ENCODE measurements around the gene CHKA. TPM values are rescaled to one million over a fixed set of nuclear protein-coding genes. Genes with fewer than 3 reads are reported as not detected.

Gene CHKA
- total and polyA plus RNA-seq, 4 donors = 17.6 to 73.4 (median 49.0) TPM

GRCh38 chr11:68043029-68043348 lies 78.2 kb downstream of the CHKA start:
- no peak for ATAC-seq (ENCODE audit: insufficient read depth, low FRiP score)
- Histone ChIP-seq H3K36me3 (ENCODE audit: control insufficient read depth in 4 of 4, insufficient read depth in 4 of 4, low read length in 4 of 4) (peaks cover 0 to 46% (median 2%) of the 10 kb centered on the region in 4 donors), H3K27me3 (ENCODE audit: control insufficient read depth in 3 of 3, insufficient read depth in 3 of 3, low read length in 2 of 3) (no peaks in the 10 kb centered on the region), H3K4me3 (no peak overlapping the region), H3K9ac (ENCODE audit: insufficient read depth in 1 of 2, low read length in 2 of 2) (no peak overlapping the region), H3K9me3 (ENCODE audit: control insufficient read depth in 4 of 4, insufficient read depth in 3 of 4, low read length in 3 of 4) (no peaks in the 10 kb centered on the region), H3K4me1 (ENCODE audit: control insufficient read depth in 5 of 5, insufficient read depth in 5 of 5, low read length in 5 of 5) (peaks cover 0 to 33% (median 11%) of the 10 kb centered on the region in 5 donors), H3K27ac (ENCODE audit: low read depth in 1 of 2, low read length in 1 of 2) (no peak overlapping the region)
- WGBS, 2 donors = 83 to 87% methylated on average over 8 of the region's 8 CpGs
- TF ChIP-seq CTCF (IDR thresholded peaks at IDR 0.05; ENCODE audit: control extremely low read depth, extremely low read depth) = no peak
- DNase-seq = no peak

GRCh38 chr11:68042219-68043028 lies 78.8 kb downstream of the CHKA start:
- Histone ChIP-seq H3K4me3 (no peak overlapping the region), H3K36me3 (ENCODE audit: control insufficient read depth in 4 of 4, insufficient read depth in 4 of 4, low read length in 4 of 4) (peaks cover 0 to 40% (median 2%) of the 10 kb centered on the region in 4 donors), H3K27ac (ENCODE audit: low read depth in 1 of 2, low read length in 1 of 2) (no peak overlapping the region), H3K4me1 (ENCODE audit: control insufficient read depth in 5 of 5, insufficient read depth in 5 of 5, low read length in 5 of 5) (peaks cover 0 to 30% (median 15%) of the 10 kb centered on the region in 5 donors), H3K9me3 (ENCODE audit: control insufficient read depth in 4 of 4, insufficient read depth in 3 of 4, low read length in 3 of 4) (no peaks in the 10 kb centered on the region), H3K9ac (ENCODE audit: insufficient read depth in 1 of 2, low read length in 2 of 2) (no peak overlapping the region), H3K27me3 (ENCODE audit: control insufficient read depth in 3 of 3, insufficient read depth in 3 of 3, low read length in 2 of 3) (no peaks in the 10 kb centered on the region)
- no peak for TF ChIP-seq CTCF (IDR thresholded peaks at IDR 0.05; ENCODE audit: control extremely low read depth, extremely low read depth)
- WGBS, 2 donors = 93 to 96% methylated on average over 24 to 27 of the region's 27 CpGs
- ATAC-seq (ENCODE audit: insufficient read depth, low FRiP score) (no peak), DNase-seq (no peak)

GRCh38 chr11:68041617-68042218 lies 79.5 kb downstream of the CHKA start:
- Histone ChIP-seq H3K9ac (ENCODE audit: insufficient read depth in 1 of 2, low read length in 2 of 2) (no peak overlapping the region), H3K4me1 (ENCODE audit: control insufficient read depth in 5 of 5, insufficient read depth in 5 of 5, low read length in 5 of 5) (peaks cover 0 to 27% (median 18%) of the 10 kb centered on the region in 5 donors), H3K27ac (ENCODE audit: low read depth in 1 of 2, low read length in 1 of 2) (no peak overlapping the region), H3K27me3 (ENCODE audit: control insufficient read depth in 3 of 3, insufficient read depth in 3 of 3, low read length in 2 of 3) (no peaks in the 10 kb centered on the region), H3K36me3 (ENCODE audit: control insufficient read depth in 4 of 4, insufficient read depth in 4 of 4, low read length in 4 of 4) (peaks cover 0 to 40% (median 2%) of the 10 kb centered on the region in 4 donors), H3K9me3 (ENCODE audit: control insufficient read depth in 4 of 4, insufficient read depth in 3 of 4, low read length in 3 of 4) (no peaks in the 10 kb centered on the region), H3K4me3 (no peak overlapping the region)
- no peak for TF ChIP-seq CTCF (IDR thresholded peaks at IDR 0.05; ENCODE audit: control extremely low read depth, extremely low read depth)
- WGBS, 2 donors = 83 to 84% methylated on average over 12 of the region's 12 CpGs
- no peak for ATAC-seq (ENCODE audit: insufficient read depth, low FRiP score)
- DNase-seq = no peak
